Measurements from ENCODE around the gene LCLAT1.
"Not testable (repeated sequence)": the region's sequence is repeated elsewhere in the genome, so short reads cannot be mapped to it uniquely, and the experiment has no call there.

LCLAT1 gene

DNA sequence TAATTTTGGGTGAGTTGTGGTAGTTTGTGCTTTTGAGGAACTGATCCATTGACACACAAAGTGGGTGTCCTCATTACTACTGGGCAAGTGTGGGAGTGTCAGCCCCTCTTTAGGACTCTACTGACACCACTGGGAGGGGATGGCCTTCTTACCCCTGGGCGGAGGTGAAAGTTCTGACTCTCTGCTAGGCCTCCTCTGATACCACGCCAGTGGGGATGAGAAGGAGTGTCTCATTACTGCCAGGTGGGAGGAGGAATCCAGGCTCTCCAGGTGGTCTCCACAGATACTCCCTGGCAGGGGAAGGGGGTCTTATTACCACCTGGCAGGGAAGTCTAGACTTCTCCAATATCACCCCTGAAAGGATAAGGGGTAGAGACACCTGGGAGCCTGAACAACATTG lies 9.1 kb downstream of the LCLAT1 start:
- DNase-seq = no peak

DNA sequence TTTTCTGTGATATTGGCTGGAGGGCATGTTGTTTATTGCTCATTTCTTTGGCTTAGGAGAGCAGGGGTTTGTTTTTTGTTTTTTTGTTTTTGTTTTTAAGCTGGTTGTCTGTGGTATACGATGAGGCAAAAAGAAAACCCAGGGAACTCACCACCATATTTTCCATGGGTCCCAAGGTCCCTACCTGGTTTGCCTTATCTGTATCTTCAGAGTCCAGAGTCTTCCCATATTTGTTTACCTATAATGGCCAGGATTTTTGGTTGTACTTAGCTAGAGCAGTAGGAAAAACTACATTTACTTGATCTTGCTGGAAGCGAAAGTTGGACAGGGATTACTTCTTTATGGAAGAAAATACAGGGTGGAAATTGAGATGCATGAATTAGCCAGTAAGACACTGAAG lies 9.5 kb downstream of the LCLAT1 start:
- DNase-seq = no peak

DNA sequence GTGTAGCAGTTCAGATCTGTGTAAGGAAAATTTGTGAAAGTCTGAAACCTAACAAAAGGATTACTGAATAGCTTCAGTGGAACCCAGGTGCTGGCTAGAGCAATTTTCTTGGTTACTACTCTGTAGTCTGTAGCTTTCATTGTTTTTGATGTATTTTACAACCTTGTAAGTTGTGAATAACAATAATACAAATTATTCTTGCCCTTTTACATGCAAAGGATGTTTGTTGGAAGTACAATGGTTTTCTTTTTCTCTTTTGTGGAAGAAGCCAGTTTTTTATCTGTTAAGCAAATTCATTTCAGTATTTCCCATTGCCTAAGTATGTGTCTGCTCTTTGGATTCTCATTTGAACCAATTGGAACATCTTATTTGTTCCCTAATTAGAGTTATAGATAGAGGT lies 10.2 kb downstream of the LCLAT1 start:
- DNase-seq = no peak

DNA sequence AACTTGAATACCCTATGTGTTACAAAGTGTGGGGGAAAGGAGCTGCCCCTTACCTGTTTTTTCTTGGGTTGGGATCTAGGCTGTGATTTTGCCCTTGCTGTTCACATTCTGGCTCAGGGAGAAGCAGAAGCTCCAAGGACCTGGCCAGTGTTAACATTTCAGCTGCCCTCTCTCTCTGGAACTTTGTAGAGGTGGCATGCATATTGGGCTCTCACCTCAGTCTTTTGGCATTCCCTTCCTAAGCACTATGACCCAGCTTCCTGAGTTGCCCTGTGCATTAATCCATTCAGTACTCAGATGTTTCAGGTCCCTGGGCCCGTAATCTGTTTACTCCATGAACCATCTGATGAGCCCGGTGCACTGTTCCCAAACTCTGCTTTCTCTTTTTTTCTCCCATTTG lies 12.1 kb downstream of the LCLAT1 start:
- no peak for DNase-seq

DNA sequence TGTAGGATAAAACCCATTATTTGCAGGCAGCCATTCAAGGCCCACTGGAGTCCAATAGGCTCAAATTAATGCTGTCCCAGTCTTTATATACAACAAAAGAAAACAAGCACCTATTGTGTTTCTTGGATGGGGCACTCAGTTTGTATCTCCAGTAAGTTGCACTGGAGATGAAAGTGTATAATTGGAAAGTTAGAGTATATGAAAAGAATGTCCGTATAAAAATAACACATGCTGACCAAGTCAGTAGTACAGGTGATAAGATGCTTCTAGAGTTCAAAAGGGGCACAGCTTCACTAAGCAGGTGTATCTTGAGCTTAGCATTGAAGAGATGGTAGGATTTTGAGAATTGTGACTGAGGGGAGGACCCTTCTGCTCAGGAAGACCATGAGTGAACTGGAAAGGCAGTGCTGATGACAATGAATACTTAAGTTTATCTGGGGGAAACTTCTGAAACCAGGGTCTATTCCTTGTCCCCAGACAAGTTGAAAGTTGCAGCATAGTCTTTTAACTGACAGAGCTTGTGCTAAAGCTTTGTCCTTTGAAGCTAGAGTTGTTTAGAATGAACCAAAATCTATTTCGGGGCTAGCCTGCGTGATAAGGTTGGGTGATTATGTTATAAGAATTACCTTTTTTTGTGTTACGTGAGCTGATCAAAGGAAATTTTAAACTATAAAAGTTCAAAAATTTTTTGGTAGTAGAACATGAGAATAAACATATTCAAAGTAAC lies 15.2 kb downstream of the LCLAT1 start:
- DNase-seq = no peak

DNA sequence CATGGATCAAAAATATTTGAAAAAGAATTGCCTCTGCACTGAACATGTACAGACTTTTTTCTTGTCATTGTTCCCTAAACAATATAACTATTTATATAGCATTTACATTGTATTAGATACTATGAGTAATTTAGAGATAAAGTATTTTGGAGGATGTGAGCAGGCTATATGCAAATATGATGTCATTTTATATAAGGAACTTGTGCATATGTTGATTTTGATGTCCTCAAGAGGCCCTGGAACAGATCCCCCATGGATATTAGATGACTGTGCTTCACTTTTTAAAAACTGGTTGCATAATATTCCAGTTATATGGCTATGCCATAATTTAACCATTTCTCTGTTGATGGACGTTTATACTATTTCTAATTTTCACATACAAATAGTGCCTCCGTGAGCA lies 16.5 kb downstream of the LCLAT1 start:
- DNase-seq = no peak

DNA sequence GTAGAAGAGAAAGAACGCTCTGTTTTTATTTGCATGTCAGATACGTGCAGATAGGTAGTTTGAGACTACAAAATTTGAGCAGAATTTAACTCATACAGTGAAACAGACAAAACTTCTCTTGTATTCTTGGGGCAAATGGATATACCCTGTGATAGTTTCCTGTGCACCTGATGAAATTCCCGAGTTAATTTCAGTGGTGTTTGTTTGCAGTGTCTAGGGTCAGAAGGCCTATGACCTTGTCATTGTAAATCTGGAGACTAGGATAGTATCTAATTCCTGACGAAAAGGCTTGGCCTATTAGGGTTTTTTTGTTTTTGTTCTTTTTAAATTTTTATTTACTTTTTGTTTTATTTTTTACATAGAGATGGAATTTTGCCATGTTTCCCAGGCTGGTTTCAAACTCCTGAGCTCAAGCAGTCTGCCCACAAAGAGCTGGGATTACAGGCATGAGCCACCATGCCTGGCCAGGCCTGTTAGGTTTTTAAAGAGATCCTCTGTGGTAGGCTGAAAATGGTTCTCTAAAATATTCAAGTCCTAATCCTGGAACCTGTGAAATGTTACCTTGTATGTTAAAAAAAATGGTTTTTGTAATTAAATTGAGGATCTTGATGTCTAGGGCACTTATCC lies 17.6 kb downstream of the LCLAT1 start:
- DNase-seq = no peak

DNA sequence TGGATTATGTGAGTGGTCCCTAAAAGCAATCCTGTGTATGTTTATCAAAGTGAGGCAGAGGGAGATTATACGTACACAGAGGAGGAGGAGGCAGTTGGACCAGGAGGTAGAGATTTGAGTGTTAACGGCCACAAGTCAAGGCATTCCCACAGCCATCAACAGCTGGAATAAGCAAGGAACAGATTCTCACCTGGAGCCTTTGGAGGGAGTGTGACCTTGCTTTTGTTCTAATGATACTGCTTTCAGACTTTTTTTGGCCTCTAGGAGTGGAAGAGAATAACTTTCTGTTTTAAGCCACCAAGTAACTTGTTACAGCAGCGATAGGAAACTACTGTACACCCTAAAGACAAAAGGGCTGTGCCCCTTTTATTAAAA lies 18.1 kb downstream of the LCLAT1 start:
- DNase-seq = no peak

DNA sequence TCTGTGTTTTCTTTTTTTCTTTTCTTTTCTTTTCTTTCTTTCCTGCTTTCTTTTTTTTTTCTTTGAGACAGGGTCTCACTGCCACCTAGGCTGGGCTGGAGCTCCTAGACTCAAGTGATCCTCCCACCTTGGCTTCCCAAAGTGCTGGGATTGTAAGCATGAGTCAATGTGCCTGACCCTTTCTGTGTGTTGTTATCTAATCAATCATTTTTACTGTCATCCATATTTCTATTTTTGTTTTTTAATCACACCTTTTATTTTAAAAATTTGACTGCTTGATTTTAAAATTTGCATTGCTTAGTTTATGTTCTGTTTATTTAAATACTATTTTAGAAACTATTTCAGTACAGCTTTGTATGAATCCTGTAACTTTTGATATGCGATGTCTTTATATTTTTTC lies 19.2 kb downstream of the LCLAT1 start:
- DNase-seq = no peak

DNA sequence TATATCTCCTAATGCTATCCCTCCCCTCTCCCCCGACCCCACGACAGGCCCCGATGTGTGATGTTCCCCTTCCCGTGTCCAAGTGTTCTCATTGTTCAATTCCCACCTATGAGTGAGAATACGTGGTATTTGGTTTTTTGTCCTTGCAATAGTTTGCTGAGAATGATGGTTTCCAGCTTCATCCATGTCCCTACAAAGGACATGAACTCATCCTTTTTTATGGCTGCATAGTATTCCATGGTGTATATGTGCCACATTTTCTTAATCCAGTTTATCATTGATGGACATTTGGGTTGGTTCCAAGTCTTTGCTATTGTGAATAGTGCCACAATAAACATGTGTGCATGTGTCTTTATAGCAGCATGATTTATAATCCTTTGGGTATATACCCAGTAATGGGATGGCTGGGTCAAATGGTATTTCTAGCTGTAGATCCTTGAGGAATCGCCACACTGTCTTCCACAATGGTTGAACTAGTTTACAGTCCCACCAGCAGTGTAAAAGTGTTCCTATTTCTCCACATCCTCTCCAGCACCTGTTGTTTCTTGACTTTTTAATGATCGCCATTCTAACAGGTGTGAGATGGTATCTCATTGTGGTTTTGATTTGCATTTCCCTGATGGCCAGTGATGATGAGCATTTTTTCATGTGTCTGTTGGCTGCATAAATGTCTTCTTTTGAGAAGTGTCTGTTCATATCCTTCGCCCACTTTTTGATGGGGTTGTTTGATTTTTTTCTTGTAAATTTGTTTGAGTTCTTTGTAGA lies 20.2 kb downstream of the LCLAT1 start:
- DNase-seq = not testable (repeated sequence)

DNA sequence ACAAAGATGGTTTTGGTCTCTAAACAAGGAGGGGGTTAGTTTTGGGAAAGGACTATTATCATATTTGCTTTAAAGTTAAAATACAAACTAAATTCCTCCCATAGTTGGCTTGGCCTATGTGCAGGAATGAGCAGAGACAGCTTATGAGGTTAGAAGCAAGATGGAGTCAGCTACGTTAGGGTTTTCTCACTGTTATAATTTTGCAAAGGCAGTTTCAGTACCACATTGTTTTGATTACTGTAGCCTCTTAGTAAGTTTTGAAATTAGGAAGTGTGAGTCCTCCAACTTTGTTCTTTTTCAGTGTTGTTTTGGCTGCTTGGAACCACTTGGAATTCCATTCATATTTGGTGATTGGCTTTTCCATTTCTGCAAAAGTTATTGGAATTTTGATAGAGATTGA lies 23.4 kb downstream of the LCLAT1 start:
- no peak for DNase-seq

DNA sequence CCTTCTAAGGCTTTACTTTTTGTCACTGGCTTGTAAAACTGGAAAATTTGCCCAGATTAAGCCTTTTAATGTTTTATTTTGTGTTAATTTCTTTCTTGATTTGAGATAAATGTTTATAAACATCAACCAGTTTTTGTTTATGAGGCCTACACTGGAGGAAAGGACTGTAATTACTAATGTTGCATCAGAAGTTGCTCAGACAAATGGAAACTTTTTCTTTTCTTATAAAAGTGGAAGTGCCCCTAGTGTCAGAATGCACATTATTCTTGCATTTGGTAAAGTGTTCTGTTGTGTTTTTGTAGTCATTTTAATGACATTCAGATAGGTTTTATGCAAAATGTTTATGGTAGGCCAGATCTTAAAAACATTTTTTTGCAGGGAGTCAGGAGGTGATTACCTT lies 25.3 kb downstream of the LCLAT1 start:
- DNase-seq = no peak

DNA sequence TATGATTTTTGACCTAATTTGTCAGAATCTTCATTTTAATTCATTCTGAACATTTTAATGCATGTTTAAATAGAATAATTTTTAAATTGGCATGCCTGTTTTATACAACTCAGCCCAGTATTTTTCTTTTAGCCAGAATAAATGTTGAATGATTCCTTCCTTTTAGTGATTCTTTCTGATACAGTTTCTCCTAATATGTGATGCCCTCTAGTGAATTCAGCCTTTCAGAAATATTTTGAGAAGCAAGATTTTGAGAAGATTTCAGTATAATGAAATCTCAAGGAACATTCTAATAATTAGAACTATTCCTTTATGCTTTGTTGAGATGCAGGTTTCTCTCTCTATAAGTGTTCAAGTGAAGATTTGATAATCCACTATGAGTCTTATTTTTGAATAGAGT lies 28.5 kb downstream of the LCLAT1 start:
- no peak for DNase-seq

DNA sequence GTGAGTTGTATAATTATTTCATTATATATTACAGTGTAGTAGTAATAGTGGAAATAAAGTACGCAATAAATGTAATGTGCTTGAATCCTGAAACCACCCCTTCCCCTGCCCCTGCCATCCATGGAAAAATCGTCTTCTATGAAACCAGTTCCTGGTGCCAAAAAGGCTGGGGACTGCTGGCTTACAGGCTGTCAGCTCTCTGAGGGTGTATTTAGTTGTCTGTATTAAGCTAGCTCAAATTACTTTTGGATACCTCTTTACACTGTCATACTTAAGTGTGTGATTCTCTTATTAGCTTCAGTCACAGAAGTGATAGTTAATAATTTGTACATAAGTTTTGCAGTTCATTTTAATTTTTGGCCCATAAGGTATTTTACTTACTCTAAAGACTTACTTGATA lies 29.6 kb downstream of the LCLAT1 start:
- DNase-seq = no peak

DNA sequence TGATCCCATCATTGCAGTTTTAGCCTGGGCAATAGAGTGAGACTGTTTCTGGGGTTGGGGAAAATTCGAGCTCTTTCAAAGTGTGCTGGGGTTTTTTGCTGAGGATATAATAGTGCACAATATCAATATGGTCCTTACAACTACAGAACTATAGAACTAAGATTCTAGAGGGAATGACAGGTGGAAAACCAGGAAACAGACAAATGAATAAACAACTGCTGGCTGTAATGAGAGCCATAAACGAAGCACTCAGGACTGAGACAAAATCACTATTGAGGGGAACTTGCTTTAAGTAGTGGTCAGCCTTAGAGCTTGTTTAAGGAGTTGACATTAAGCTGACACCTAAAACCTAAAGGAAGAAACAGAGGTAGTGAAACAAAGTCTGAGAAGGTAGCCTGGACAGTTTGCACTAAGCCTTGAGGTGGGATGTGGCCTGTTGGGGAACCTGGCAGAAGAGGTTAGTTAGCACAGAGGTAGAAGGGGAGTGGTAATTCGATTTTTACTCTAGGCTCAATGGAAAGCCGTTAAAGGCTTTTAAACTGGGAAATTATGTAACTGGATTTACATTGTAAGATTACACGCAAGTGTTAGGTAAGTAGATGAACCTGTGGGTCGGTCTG lies 33.8 kb downstream of the LCLAT1 start:
- no peak for DNase-seq

DNA sequence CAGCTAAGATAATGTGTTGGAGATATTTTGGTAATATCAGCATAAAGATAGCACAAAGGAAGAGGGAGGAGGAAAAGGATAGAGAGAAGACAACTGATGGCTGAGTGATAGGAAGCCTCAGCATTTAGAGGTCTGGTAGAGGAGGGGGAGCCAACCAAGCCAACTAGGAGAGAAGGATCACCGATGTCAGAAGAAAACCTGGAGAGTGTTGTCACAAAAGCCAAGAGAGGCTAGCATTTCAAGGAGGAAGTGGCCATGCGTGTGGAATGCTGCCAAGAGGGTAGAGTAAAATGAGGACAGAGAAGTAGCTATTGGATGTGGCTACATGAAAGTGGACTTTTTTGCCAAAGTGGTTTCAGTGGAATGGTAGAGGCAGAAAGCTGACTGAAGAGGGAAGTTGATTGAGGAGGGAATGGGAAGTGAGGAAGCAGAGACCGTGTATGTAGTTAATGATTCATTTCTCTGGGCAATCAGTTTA lies 34.3 kb downstream of the LCLAT1 start:
- DNase-seq = peak in 1 of 2 donors; percentile 26

DNA sequence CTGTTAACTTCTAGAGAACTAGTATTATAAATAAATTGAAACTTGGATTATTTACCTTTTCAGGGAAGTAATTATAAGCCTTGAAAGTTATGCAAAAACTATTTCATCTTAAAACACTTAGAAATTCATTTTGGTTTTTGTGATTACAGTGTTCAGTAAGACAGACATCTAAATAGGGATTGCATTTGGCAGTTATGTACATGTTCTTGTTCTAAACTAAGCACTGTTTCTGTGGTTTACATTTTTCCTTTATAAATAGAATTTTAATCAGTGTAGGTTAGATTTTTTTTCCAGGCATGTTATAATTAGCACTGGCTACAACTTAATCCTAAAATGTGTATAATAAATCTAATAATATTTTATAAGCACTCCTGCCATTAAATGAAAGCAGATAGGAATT lies 35.0 kb downstream of the LCLAT1 start:
- DNase-seq = no peak

DNA sequence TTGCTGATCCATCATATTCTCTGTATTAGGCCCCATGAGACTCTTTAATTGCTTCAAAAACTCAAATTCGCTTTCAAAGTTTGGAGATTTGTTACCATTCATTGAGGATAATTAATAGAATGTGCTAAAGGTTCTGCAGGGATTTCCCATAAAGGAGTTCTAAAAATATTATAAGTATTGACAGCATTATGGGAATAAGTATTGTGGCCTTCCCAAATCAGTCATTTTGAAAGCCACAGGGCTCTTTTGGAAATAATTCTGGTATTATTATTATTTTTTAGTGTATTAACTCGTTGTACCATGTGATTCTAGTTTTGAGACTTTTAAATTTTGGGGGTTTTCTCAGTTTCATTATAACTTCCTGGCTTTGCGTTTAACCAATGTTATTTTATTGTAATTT lies 37.1 kb downstream of the LCLAT1 start:
- no peak for DNase-seq

DNA sequence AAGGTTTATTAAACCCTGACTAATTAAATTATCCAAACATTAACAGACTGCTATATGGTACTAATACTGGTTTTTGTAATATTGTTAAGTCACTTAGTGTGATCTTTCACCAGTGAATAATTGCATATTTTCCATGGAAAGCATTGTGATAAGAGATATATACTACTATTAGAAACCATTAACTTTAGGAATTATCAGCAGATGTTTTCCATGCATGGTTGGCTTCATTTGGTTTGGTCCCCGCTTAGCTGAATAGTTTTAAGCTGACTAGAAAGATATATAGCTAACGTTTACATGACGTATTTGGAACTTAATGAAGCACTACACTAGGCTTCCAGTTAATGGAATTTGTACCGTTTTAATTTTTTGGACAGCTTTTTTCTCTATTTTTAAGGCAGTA lies 37.9 kb downstream of the LCLAT1 start:
- DNase-seq = no peak

DNA sequence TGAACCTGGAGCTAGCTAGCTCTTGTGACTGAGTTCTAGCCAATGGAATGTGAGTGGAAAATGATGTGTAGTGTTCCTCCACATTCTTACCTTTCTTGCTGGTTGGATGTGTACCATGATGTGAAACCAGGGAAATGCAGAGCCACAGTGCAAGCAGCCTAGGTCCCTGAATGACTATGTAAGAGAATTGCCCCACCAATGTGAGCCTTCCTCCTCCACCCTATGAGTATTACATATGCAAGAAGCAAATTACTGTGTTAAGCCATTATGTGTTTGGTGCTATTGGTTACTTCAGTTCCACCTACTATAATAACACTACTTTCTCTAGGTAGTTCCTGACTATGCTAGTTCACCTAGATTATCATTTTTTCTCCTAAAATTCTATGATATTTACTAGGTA lies 39.6 kb downstream of the LCLAT1 start:
- DNase-seq = no peak

DNA sequence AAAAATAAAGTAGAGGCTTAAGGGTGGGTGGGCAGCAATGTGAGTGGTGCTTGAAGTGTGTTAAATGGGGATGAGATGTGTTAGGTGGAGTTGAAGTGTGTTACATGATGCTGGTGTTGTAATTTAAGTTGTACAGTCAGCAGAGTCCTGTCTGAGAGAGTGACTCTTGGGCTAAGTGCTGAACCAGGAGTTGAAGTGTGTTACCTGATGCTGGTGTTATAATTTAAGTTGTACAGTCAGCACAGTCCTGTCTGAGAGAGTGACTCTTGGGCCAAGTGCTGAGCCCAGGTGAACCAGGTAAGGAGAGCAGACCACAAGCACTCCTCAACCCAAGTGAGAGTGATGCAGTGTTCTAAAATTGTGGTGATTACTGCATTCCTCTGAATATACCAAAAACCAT lies 40.6 kb downstream of the LCLAT1 start:
- DNase-seq = no peak

DNA sequence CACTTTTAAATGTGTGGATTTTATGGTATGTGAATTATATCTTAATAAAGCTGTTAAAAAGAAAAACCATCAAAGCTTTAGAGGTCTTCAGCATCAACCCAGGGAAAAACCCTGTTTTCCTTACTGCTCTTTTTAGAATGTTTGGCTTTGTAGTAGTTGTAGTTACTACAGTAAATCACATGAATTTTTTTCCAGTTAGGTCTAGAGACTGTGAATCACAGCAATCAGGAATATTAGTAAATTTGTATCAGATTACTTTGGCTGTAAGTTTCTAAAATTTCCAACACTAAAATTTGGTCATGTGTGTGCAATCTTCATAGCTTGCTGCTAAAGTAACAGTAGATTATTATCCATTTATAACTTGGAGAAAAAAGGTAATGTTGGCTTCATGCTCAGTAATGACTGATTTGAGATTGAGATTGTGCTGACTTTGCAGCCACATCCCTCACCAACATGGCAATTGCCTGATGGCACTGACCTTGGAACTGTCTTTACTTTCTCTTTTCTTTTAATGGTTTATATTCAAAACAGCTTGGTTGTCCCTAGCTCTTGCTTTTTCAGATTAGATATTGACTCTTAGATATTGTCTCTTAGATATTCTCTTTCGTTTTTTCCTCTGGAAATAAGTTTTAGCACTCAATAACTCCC lies 41.1 kb downstream of the LCLAT1 start:
- no peak for DNase-seq

DNA sequence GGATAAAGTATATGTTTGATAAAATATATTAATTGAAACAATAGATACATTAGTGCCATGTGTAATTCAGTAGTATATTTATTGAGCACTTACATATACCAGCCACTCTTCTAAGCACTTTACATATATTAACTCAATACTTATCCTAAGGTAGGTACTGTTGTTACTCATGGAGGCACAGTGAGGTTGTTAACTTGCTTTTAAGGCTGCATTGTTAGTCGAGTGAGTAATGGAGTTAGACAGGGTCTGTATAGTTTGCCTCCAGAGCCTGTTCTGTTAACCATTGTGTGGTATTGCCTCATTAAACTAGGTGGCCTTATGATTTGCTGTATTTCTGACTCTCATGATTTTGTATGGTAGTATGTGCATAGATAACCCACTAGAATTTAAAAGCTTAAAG lies 44.2 kb downstream of the LCLAT1 start:
- no peak for DNase-seq

Measured in bone marrow (tissue), 2 donors.